Dermis lymphatic vessel endothelial cell (primary cell): ENCODE data around the gene PRR3. TPM values are rescaled to one million over a fixed set of nuclear protein-coding genes. Genes with fewer than 3 reads are reported as not detected.

ENCODE experiments used
- total RNA-seq: library from RNA; depleted of rRNA; stranded (reverse); fragments of >200 nt; gene quantifications from 2 replicates; pipeline ENCODE4 v1.2.1, GENCODE V29; 2014

Gene PRR3
- 2.6 and 3.4 TPM in 2 replicates for total RNA-seq

GRCh38 chr6:30556906-30557682, at the start of gene PRR3:
Gene PRR3 (plus strand): TSS chr6:30557295. CDS start chr6:30557345, 50 bp downstream.

GRCh38 chr6:30556066-30556905, 809 bp upstream of the PRR3 start, which contains the start of gene GNL1:
Gene GNL1 (minus strand): TSS chr6:30556489. CDS start chr6:30556203, 286 bp downstream.

GRCh38 chr6:30571075-30571761, 14.1 kb downstream of the PRR3 start, which contains the start of gene ABCF1:
Gene ABCF1 (plus strand): TSS chr6:30571442. CDS start chr6:30571488, 46 bp downstream.

Other genes starting within 250 kb of the PRR3 start
- 9.6 and 10.0 TPM in 2 replicates for gene TRIM39, start 230.4 kb upstream of the PRR3 start, total RNA-seq
- gene RPP21, start 212.1 kb upstream of the PRR3 start, total RNA-seq = 16.1 and 19.7 TPM in 2 replicates
- 1,133 and 1,489 TPM in 2 replicates for gene HLA-E, start 67.8 kb upstream of the PRR3 start, total RNA-seq
- gene GNL1, start 806 bp upstream of the PRR3 start, total RNA-seq = 54.1 and 72.4 TPM in 2 replicates
- gene ABCF1, start 14.1 kb downstream of the PRR3 start, total RNA-seq = 34.6 and 40.5 TPM in 2 replicates
- gene PPP1R10, start 59.9 kb downstream of the PRR3 start, total RNA-seq = 12.8 and 13.3 TPM in 2 replicates
- 50.3 and 70.6 TPM in 2 replicates for gene MRPS18B, start 60.5 kb downstream of the PRR3 start, total RNA-seq
- gene ATAT1, start 69.6 kb downstream of the PRR3 start, total RNA-seq = 4.0 and 4.6 TPM in 2 replicates
- gene C6orf136, start 89.8 kb downstream of the PRR3 start, total RNA-seq = 2.2 and 3.6 TPM in 2 replicates
- 29.4 and 32.2 TPM in 2 replicates for gene DHX16, start 115.7 kb downstream of the PRR3 start, total RNA-seq
- 21.8 and 34.0 TPM in 2 replicates for gene PPP1R18, start 129.3 kb downstream of the PRR3 start, total RNA-seq
- 0.86 and 0.98 TPM in 2 replicates for gene NRM, start 133.7 kb downstream of the PRR3 start, total RNA-seq
- gene MDC1, start 160.0 kb downstream of the PRR3 start, total RNA-seq = 4.8 and 5.3 TPM in 2 replicates
- 208 and 236 TPM in 2 replicates for gene TUBB, start 163.1 kb downstream of the PRR3 start, total RNA-seq
- gene FLOT1, start 185.4 kb downstream of the PRR3 start, total RNA-seq = 71.3 and 91.2 TPM in 2 replicates
- gene IER3, start 187.3 kb downstream of the PRR3 start, total RNA-seq = 39.7 and 82.2 TPM in 2 replicates